Smooth muscle cell of the brain vasculature (primary cell): Measurements from ENCODE around the gene PLCB4.

Experiments used
- DNase-seq: peaks from one replicate; pipeline ENCODE4 v3.0.0-alpha.2; 2012; ENCODE audit warnings: low read depth, low spot score

The PLCB4 gene

DNA sequence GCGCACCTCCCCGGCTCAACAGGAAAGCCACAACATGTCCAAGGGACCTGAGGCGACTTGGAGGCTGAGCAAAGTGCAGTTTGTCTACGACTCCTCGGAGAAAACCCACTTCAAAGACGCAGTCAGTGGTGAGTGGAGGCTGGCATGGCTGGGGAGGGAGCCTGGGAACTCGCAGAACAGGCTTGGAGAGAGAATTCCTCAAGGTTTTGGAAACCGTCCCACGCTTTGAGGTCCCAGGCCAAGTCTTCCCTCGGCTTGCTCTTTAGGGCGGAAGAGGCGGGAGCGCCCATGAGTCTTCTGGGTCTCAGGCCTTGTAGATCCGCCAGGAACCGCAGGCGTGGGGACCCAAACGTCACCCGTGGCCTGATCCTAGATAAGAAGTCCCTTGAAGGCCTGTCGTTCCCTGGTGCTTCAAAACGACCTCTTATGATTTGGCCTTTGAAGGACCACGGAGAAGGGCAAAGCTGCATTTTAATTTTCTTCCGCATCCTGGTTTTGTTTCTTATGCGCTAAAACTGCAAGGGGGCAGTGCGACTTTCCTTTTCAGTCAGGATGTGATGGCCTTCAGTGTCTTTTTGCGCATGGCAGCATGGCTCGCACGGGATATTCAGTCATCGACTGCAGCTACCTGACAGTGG is 447.5 kb downstream of the PLCB4 start:
- no peak for DNase-seq

GRCh38 chr20:9517297-9518162 is 448.6 kb downstream of the PLCB4 start:
- no peak for DNase-seq

DNA sequence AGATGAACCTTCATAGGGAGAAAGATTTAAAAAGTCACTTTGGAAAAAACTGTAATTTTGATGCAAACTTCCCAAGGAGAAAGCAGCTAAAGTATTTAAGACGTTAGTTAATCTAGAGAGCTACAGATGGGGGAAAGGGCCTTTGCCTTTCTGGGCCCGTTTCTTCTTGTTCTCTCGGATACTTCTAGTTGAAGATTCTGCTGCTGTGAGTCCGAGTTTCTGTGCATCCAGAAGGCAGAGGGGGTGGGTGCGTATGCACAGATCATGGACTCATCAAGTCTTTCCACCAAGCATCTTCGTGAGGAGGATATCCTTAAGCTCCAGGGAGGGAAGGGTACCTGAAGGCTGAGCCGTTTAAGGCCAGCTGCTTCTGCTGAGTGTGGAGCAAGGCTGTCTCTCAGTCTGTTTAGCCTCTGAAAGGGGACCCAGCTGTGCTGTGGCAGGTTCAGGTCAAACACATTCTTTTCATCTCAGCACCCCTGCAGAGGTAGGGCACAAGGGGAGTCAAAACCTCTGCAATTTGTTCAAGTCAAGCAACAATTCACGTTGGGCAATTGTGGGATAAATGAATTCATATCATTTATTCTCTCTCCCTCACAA is 449.8 kb downstream of the PLCB4 start:
- DNase-seq = no peak

DNA sequence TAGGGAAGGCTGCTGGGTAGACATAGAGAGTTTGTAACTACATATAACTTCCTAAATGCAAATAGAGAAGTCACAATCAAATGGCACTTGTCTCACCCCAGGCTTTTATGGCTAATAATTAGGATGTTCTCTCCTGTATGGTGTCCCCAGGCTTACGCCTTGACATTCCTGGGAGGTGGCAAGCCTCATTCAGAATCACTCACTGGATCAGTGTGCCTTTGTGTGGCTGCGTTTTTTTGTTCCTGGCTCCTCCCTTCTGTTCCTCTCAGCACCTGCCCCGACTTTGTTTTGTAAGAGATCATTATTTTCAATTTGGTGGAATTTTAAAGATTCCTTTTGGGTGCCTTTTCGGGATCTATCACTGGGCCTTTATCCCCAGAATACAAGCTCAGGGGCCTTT is 451.2 kb downstream of the PLCB4 start:
- no peak for DNase-seq

DNA sequence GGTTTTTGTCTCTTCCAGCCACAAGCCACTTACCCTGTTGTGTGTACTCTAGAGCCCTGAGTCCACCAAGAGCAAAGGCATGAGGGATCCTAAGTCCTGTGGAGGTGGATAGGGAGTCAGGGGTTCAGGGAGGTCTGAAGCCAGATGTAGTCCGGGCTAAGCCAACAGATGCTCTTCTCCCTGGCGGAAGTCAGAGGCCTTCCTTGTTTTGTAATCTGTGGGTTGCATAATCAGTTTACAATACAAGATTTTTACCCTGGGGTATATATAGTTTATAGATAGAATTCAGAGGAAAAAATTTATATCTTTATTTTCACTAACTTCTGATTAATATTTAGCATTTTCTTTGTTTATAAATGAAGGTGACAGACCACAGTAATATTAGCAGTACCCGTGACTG is 454.7 kb downstream of the PLCB4 start:
- DNase-seq = no peak
